Liver (tissue), 9 donors: Measurements from ENCODE around the gene GMNN. TPM values are rescaled to one million over a fixed set of nuclear protein-coding genes. Genes with fewer than 3 reads are reported as not detected.
"Not testable (repeated sequence)": the region's sequence is repeated elsewhere in the genome, so short reads cannot be mapped to it uniquely, and the experiment has no call there.

ENCODE experiments used
- DNase-seq: peaks from one replicate; pipeline ENCODE4 v3.0.0-alpha.2; 2017; ENCODE audit warnings: low spot score
- H3K27ac ChIP-seq, 2 donors: one replicate each; pipeline ENCODE4 v1.7.0; 2013; ENCODE audit warnings: inconsistent platforms in 2 of 2, low read length in 2 of 2, control low read depth in 1 of 2, low read depth in 1 of 2, mild to moderate bottlenecking in 1 of 2
- H3K27me3 ChIP-seq, 4 donors: one replicate each; pipeline versions ENCODE4 v1.6.1 to v1.7.0; 2013; ENCODE audit warnings: low read length in 3 of 4, inconsistent platforms in 1 of 4, mild to moderate bottlenecking in 1 of 4, moderate library complexity in 1 of 4; ENCODE audit not compliant: control insufficient read depth in 4 of 4, insufficient read depth in 4 of 4
- H3K36me3 ChIP-seq, 4 donors: one replicate each; pipeline versions ENCODE4 v1.6.1 to v1.7.0; 2013; ENCODE audit warnings: low read length in 3 of 4, mild to moderate bottlenecking in 3 of 4, low read depth in 1 of 4, moderate library complexity in 1 of 4; ENCODE audit not compliant: control insufficient read depth in 4 of 4, insufficient read depth in 3 of 4
- H3K4me1 ChIP-seq, 4 donors: one replicate each; pipeline versions ENCODE4 v1.6.1 to v1.7.0; 2013; ENCODE audit warnings: low read length in 3 of 4, mild to moderate bottlenecking in 3 of 4, moderate library complexity in 1 of 4; ENCODE audit not compliant: control insufficient read depth in 4 of 4, insufficient read depth in 4 of 4
- H3K4me3 ChIP-seq, 3 donors: one replicate each; pipeline versions ENCODE4 v1.6.1 to v1.7.0; 2013; ENCODE audit warnings: low read length in 3 of 3, control low read depth in 1 of 3, low read depth in 1 of 3, mild to moderate bottlenecking in 1 of 3
- H3K9ac ChIP-seq, 2 donors: one replicate each; pipeline ENCODE4 v1.7.0; 2013; ENCODE audit warnings: low read length in 2 of 2, mild to moderate bottlenecking in 2 of 2, moderate library complexity in 2 of 2, control low read depth in 1 of 2, low read depth in 1 of 2
- H3K9me3 ChIP-seq, 4 donors: one replicate each; pipeline versions ENCODE4 v1.6.1 to v1.7.0; 2013; ENCODE audit warnings: low read length in 3 of 4; ENCODE audit not compliant: control insufficient read depth in 4 of 4
- ATF3 ChIP-seq: IDR thresholded peaks from 2 replicates; pipeline ENCODE4 v1.6.1; 2016; ENCODE audit warnings: antibody characterized with exemption
- EGR1 ChIP-seq, 2 donors: IDR thresholded peaks; 2 replicates each; pipeline ENCODE4 v1.6.1; 2016 to 2018; ENCODE audit warnings: antibody characterized with exemption in 2 of 2, low read depth in 2 of 2
- FOXA1 ChIP-seq: IDR thresholded peaks from 2 replicates; pipeline ENCODE4 v1.6.1; 2016; ENCODE audit warnings: antibody characterized with exemption
- HNF4A ChIP-seq, 2 donors: conservative IDR thresholded peaks; 2 replicates each; pipeline ENCODE4 v1.6.1; 2016; ENCODE audit warnings: antibody characterized with exemption in 2 of 2, mild to moderate bottlenecking in 2 of 2
- HNF4G ChIP-seq: IDR thresholded peaks from 2 replicates; pipeline ENCODE4 v1.6.1; 2016; ENCODE audit warnings: antibody characterized with exemption
- NR2F2 ChIP-seq: IDR thresholded peaks from 2 replicates; pipeline ENCODE4 v1.6.1; 2016; ENCODE audit warnings: antibody characterized with exemption
- RAD21 ChIP-seq, 2 donors: IDR thresholded peaks; 2 replicates each; pipeline ENCODE4 v1.6.1; 2016; ENCODE audit warnings: antibody characterized with exemption in 2 of 2, mild to moderate bottlenecking in 2 of 2
- REST ChIP-seq: IDR thresholded peaks from 2 replicates; pipeline ENCODE4 v1.6.1; 2016; ENCODE audit warnings: antibody characterized with exemption, mild to moderate bottlenecking
- RXRA ChIP-seq, 2 donors: IDR thresholded peaks; 2 replicates each; pipeline ENCODE4 v1.6.1; 2017 to 2018; ENCODE audit warnings: antibody characterized with exemption in 2 of 2, mild to moderate bottlenecking in 1 of 2
- SP1 ChIP-seq: IDR thresholded peaks from 2 replicates; pipeline ENCODE4 v1.6.1; 2018; ENCODE audit warnings: antibody characterized with exemption, mild to moderate bottlenecking
- YY1 ChIP-seq: IDR thresholded peaks from 2 replicates; pipeline ENCODE4 v1.6.1; 2016; ENCODE audit warnings: antibody characterized with exemption, mild to moderate bottlenecking
- ZBTB33 ChIP-seq: IDR thresholded peaks from 2 replicates; pipeline ENCODE4 v1.6.1; 2016; ENCODE audit warnings: antibody characterized with exemption
- WGBS: extraction: QIAGEN DNeasy Blood & Tissue Kit; methylation state at CpG from one replicate; pipeline ENCODE4 v1.1.7; 2013; 5-methylcytosine and 5-hydroxymethylcytosine counted together
- polyA plus RNA-seq, 2 donors: library from polyadenylated mRNA; stranded (reverse) in 1 of 2; unstranded in 1 of 2; fragments of 200-250 nt in 1 of 2; fragments of >200 nt in 1 of 2; fragmentation: Nextera tagmentation in 1 of 2; extraction: Ambion mirVana in 1 of 2; gene quantifications; one replicate each; pipeline versions ENCODE4 v1.2.1 to v1.2.3, GENCODE V29; 2013 to 2015
- total RNA-seq, 2 donors: library from RNA; depleted of rRNA; stranded (reverse); fragments of >200 nt; gene quantifications; one replicate each; pipeline ENCODE4 v1.2.3, GENCODE V29; 2014
- donor health status: healthy.
- donor health status: healthy.
- donor health status: healthy.
- donor health status: healthy.
- donor health status: healthy.

The GMNN gene
- total and polyA plus RNA-seq, 4 donors: 8.4 to 34.9 (median 11.0) TPM

- DNase-seq, H3K4me3 ChIP-seq, H3K27ac ChIP-seq, H3K9me3 ChIP-seq, H3K9ac ChIP-seq, H3K27me3 ChIP-seq, H3K4me1 ChIP-seq, H3K36me3 ChIP-seq: not testable (repeated sequence)
- WGBS: 90% methylated on average over 3 of the region's 3 CpGs
Measured at GRCh38 chr6:24750878-24751277, 23.9 kb upstream of the GMNN start.

- H3K4me1 ChIP-seq: no peaks in the 10 kb centered on the region
- H3K27me3 ChIP-seq: no peaks in the 10 kb centered on the region
- no peaks in the 10 kb centered on the region for H3K36me3 ChIP-seq
- no peak for TF ChIP-seq FOXA1
- TF ChIP-seq RXRA (IDR thresholded peaks at IDR 0.05): no peak
- no peak for TF ChIP-seq RAD21 (IDR thresholded peaks at IDR 0.05)
- no peak for TF ChIP-seq YY1
- no peak for TF ChIP-seq ATF3
- TF ChIP-seq NR2F2: no peak
- TF ChIP-seq HNF4G: no peak
- no peak for TF ChIP-seq REST
- no peak overlapping the region for H3K4me3 ChIP-seq
- no peak overlapping the region for H3K27ac ChIP-seq
- no peaks in the 10 kb centered on the region for H3K9me3 ChIP-seq
- WGBS: 79% methylated on average over 2 of the region's 2 CpGs
- H3K9ac ChIP-seq: no peak overlapping the region
- no peak for DNase-seq
Measured at GRCh38 chr6:24752503-24752902, 22.2 kb upstream of the GMNN start.

DNA sequence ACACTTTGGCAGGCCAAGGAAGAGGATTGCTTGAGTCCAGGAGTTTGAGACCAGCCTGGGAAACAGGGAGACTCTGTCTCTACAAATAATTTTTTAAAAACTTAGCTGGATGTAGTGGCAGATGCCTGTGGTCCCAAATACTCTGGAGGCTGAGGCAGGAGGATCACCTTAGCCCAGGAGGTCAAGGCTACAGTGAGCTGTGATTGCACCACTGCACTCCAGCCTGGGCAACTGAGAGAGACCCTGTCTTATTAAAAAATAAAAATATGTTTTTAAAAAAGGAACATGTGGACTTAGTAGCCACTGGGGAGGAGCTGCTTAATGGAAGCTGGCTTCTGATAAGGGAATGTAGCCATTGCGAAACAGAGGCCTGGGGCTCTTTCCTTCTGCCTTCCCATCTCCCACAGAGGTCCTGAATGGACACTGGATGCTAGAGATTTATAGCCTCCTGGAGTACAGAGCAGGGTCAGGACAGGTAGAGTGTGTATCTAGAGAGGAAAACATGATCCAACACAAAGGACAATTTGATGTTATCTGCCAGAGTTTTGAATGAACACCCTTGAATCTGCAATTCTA lies 21.7 kb upstream of the GMNN start:
- Histone ChIP-seq H3K9me3 (no peaks in the 10 kb centered on the region), H3K9ac (no peak overlapping the region), H3K4me1 (no peaks in the 10 kb centered on the region), H3K27me3 (no peaks in the 10 kb centered on the region), H3K27ac (no peak overlapping the region), H3K4me3 (no peak overlapping the region), H3K36me3 (no peaks in the 10 kb centered on the region)
- TF ChIP-seq REST: no peak
- no peak for TF ChIP-seq SP1
- TF ChIP-seq HNF4A (conservative IDR thresholded peaks at IDR 0.05): no peak
- no peak for TF ChIP-seq NR2F2
- TF ChIP-seq ZBTB33: no peak
- TF ChIP-seq EGR1 (IDR thresholded peaks at IDR 0.05; ENCODE audit: low read depth in 2 of 2): no peak
- 91% methylated on average over 1 of the region's 1 CpG for WGBS
- DNase-seq: no peak
